SH-SY5Y (cell line): ENCODE data around the gene PPARG.

Source experiments
- GATA2 ChIP-seq: IDR thresholded peaks from 2 replicates; pipeline ENCODE4 v1.6.1; 2011; ENCODE audit warnings: mild to moderate bottlenecking, low read depth, low read length
- GATA3 ChIP-seq: IDR thresholded peaks from 2 replicates; pipeline ENCODE4 v1.6.1; 2011; ENCODE audit warnings: low read depth, mild to moderate bottlenecking, low read length, moderate library complexity

- TF ChIP-seq GATA3, result no peak
- TF ChIP-seq GATA2, result no peak
These were observed 53.3 kb downstream of the PPARG start for GRCh38 chr3:12342151-12342550.
